ENCODE measurements around the gene FBXW4.

DNA sequence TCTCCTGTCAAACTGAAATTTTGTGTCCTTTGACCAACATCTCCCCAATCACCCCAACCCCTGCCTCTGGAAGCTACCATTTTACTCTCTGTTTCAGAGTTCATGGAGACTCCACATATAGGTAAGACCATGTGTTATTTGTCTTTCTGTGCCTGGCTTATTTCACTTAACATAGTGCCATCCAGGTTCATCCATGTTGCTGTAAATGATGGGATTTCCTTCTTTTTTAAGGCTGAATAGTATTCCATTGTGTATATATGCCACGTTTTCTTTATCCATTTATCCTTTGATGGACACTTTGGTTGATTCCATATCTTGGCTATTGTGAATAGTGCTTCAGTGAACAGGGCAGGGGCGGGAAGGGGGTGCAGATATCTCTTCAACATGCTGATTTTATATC, 18.0 kb upstream of the FBXW4 start:
- TF ChIP-seq, protein P1, sequence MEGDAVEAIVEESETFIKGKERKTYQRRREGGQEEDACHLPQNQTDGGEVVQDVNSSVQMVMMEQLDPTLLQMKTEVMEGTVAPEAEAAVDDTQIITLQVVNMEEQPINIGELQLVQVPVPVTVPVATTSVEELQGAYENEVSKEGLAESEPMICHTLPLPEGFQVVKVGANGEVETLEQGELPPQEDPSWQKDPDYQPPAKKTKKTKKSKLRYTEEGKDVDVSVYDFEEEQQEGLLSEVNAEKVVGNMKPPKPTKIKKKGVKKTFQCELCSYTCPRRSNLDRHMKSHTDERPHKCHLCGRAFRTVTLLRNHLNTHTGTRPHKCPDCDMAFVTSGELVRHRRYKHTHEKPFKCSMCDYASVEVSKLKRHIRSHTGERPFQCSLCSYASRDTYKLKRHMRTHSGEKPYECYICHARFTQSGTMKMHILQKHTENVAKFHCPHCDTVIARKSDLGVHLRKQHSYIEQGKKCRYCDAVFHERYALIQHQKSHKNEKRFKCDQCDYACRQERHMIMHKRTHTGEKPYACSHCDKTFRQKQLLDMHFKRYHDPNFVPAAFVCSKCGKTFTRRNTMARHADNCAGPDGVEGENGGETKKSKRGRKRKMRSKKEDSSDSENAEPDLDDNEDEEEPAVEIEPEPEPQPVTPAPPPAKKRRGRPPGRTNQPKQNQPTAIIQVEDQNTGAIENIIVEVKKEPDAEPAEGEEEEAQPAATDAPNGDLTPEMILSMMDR (IDR thresholded peaks at IDR 0.05) = no peak
- no peak for TF ChIP-seq POLR2A (IDR thresholded peaks at IDR 0.05)
